Testis (tissue), 3 donors: ENCODE results near the gene ST6GAL1. TPM values are rescaled to one million over a fixed set of nuclear protein-coding genes. Genes with fewer than 3 reads are reported as not detected.

Source experiments
- DNase-seq: peaks from one replicate; pipeline ENCODE4 v3.0.0-alpha.2; 2019
- H3K27ac ChIP-seq, 2 donors: fragments of 200-600 bp; sonication (generic); one replicate each; pipeline ENCODE4 v1.5.1; 2019
- H3K27me3 ChIP-seq: fragments of 200-600 bp; sonication (generic); one replicate; pipeline ENCODE4 v1.5.1; 2019
- H3K36me3 ChIP-seq: fragments of 200-600 bp; sonication (generic); one replicate; pipeline ENCODE4 v1.5.1; 2017; ENCODE audit warnings: low read depth; ENCODE audit errors: missing control alignments
- H3K4me1 ChIP-seq: fragments of 200-600 bp; sonication (generic); one replicate; pipeline ENCODE4 v1.5.1; 2019
- H3K4me3 ChIP-seq, 2 donors: fragments of 200-600 bp; sonication (generic); one replicate each; pipeline ENCODE4 v1.5.1; 2017 to 2019
- H3K9me3 ChIP-seq: fragments of 200-600 bp; sonication (generic); one replicate; pipeline ENCODE4 v1.5.1; 2017
- POLR2A ChIP-seq: fragments of 450-650 bp; IDR thresholded peaks from one replicate; pipeline ENCODE4 v1.6.1; 2017; ENCODE audit warnings: antibody characterized with exemption, mild to moderate bottlenecking, moderate library complexity
- WGBS, 2 donors: methylation state at CpG; one replicate each; pipeline ENCODE4 v1.1.5; 2018; 5-methylcytosine and 5-hydroxymethylcytosine counted together
- intact Hi-C: fragments of 100-400 bp; cut with DNase I; formaldehyde crosslinking; loops from one replicate; pipeline ENCODE4 v1.15.1; 2023; ENCODE audit warnings: low total_unique reads
- polyA plus RNA-seq: library from polyadenylated mRNA; stranded (reverse); fragments of 350-450 nt; fragmentation: Illumina TruSeq; extraction: RNeasy Lipid Tissue Mini Kit (QIAGEN cat#74804); gene quantifications from one replicate; pipeline ENCODE4 v1.2.3, GENCODE V29; 2014; ENCODE audit warnings: low read depth, low replicate concordance; ENCODE audit not compliant: insufficient read depth
- total RNA-seq, 2 donors: library from RNA; depleted of rRNA; stranded (reverse); fragments of >200 nt; gene quantifications; one replicate each; pipeline ENCODE4 v1.2.3, GENCODE V29; 2016
- TF ChIP-seq, protein P1 (sequence below), 3 experiments: fragments of 450-650 bp in 2 of 3; fragments of 200-600 bp in 1 of 3; sonication (generic) in 1 of 3; IDR thresholded peaks; one replicate each; pipeline ENCODE4 v1.5.1; 2016 to 2019; ENCODE audit warnings: antibody characterized with exemption in 3 of 3, mild to moderate bottlenecking in 2 of 3, moderate library complexity in 1 of 3

The ST6GAL1 gene
- total and polyA plus RNA-seq, 3 donors from 2014 or later, result 12.8 to 26.3 (median 16.9) TPM

DNA sequence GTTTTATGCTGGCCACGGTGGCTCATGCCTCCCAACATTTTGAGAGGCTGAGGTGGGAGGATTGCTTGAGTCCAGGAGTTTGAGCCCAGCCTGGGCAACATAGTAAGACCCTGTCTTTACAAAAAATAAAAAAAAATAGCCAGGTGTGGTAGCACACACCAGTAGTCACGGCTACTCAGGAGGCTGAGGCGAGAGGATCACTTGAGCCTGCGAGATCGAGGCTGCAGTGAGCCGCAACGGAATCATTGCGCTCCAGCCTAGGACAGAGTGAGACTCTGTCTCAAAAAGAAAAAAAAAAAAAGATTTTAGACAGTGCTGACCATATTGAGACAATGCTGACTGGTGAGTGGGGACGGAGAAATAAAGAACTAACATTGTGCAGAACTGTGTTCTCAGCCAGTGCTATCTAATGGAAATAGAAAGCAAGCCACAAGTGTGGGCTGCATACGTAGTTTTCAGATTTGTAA lies 67.2 kb downstream of the ST6GAL1 start:
- H3K9me3 ChIP-seq, result no peaks in the 10 kb centered on the region
- TF ChIP-seq POLR2A, result no peak
- TF ChIP-seq, protein P1, sequence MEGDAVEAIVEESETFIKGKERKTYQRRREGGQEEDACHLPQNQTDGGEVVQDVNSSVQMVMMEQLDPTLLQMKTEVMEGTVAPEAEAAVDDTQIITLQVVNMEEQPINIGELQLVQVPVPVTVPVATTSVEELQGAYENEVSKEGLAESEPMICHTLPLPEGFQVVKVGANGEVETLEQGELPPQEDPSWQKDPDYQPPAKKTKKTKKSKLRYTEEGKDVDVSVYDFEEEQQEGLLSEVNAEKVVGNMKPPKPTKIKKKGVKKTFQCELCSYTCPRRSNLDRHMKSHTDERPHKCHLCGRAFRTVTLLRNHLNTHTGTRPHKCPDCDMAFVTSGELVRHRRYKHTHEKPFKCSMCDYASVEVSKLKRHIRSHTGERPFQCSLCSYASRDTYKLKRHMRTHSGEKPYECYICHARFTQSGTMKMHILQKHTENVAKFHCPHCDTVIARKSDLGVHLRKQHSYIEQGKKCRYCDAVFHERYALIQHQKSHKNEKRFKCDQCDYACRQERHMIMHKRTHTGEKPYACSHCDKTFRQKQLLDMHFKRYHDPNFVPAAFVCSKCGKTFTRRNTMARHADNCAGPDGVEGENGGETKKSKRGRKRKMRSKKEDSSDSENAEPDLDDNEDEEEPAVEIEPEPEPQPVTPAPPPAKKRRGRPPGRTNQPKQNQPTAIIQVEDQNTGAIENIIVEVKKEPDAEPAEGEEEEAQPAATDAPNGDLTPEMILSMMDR (IDR thresholded peaks at IDR 0.05), result no peak
- no peak overlapping the region for H3K4me3 ChIP-seq
- H3K4me1 ChIP-seq, result no peaks in the 10 kb centered on the region
- no peak for DNase-seq
- H3K27ac ChIP-seq, result no peak overlapping the region
- 90 to 94% methylated on average over 10 of the region's 10 CpGs for WGBS, 2 donors
- no peaks in the 10 kb centered on the region for H3K36me3 ChIP-seq
- no peaks in the 10 kb centered on the region for H3K27me3 ChIP-seq
- intact Hi-C loops, result no loop called here

DNA sequence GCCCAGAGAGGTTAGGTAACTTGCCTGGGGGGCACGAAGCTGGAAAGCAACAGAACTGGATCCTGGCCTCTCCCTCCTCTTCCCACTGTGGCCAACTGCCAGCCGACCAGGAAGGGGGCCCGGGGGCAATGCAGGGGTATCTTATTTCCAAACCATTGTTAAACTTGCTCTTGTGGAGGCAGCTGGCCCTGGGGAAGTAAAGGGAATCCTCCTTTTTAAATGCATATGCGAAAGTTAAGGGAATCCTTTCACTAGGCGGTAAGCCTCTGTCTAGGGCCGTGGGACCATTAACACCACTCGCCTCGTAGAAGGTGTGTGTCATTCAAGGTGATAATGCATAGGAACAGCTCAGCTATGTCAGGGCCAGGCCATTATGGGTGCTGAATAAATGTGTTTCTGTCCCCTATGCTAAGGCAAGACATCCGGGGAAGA lies 68.6 kb downstream of the ST6GAL1 start:
- no peaks in the 10 kb centered on the region for H3K36me3 ChIP-seq
- intact Hi-C loops, result no loop called here
- no peaks in the 10 kb centered on the region for H3K9me3 ChIP-seq
- no peaks in the 10 kb centered on the region for H3K27me3 ChIP-seq
- no peaks in the 10 kb centered on the region for H3K4me1 ChIP-seq
- TF ChIP-seq POLR2A, result no peak
- TF ChIP-seq, protein P1 (IDR thresholded peaks at IDR 0.05), result no peak
- no peak for DNase-seq
- H3K27ac ChIP-seq, result no peak overlapping the region
- H3K4me3 ChIP-seq, result no peak overlapping the region
- WGBS, 2 donors, result 80 to 86% methylated on average over 9 of the region's 9 CpGs

DNA sequence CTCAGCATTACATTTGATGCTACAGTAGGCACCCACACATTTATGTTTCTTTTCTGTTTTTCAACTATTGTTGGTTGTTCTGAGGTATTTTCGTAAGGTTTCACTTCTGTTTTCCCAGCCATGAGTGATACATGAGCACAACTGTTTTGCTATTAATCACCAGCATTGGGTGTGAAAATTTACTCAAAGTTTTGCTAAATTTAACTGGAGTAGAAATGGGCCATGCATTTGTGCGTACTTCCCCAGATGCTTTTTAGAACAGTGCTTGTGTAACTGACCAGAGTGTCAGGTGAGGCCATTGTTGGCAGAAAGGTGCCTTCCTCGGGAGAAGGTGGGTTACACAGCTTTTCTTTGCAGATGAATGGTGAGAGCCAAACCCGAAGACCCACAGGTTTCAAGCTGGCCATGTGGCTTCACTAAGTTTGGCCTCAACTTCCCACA lies 70.4 kb downstream of the ST6GAL1 start:
- intact Hi-C loops, result no loop called here
- no peak overlapping the region for H3K4me3 ChIP-seq
- no peaks in the 10 kb centered on the region for H3K4me1 ChIP-seq
- H3K27ac ChIP-seq, result no peak overlapping the region
- no peaks in the 10 kb centered on the region for H3K27me3 ChIP-seq
- WGBS, 2 donors, result 87 to 95% methylated on average over 4 of the region's 4 CpGs
- TF ChIP-seq POLR2A, result no peak
- TF ChIP-seq, protein P1 (IDR thresholded peaks at IDR 0.05), result no peak
- DNase-seq, result no peak
- H3K36me3 ChIP-seq, result no peaks in the 10 kb centered on the region
- no peaks in the 10 kb centered on the region for H3K9me3 ChIP-seq

DNA sequence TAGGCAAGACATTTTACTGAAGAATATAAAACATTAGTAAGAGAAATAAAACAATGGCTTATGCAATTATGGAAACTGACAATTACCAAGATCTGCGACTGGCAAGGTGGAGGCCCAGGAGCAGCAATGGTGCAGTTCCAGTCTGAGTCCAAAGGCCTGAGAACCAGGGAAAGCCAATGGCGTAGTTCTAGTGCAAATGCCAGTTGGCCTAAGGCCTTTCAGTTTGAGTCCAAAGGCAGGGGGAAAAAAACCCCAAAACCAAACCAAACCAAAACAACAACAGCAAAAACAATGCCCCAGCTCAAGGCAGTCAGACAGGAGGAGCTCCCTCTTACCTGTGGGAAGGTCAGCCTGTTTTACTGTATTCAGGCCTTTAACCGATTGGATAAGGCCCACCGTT lies 72.6 kb downstream of the ST6GAL1 start:
- Histone ChIP-seq H3K27me3 (no peaks in the 10 kb centered on the region), H3K4me1 (no peaks in the 10 kb centered on the region), H3K27ac (no peak overlapping the region), H3K4me3 (no peak overlapping the region), H3K36me3 (no peaks in the 10 kb centered on the region), H3K9me3 (no peaks in the 10 kb centered on the region)
- TF ChIP-seq, protein P1 (IDR thresholded peaks at IDR 0.05), result no peak
- no peak for TF ChIP-seq POLR2A
- intact Hi-C loops, result no loop called here
- DNase-seq, result no peak
- WGBS, 2 donors, result 94 to 96% methylated on average over 4 of the region's 4 CpGs

DNA sequence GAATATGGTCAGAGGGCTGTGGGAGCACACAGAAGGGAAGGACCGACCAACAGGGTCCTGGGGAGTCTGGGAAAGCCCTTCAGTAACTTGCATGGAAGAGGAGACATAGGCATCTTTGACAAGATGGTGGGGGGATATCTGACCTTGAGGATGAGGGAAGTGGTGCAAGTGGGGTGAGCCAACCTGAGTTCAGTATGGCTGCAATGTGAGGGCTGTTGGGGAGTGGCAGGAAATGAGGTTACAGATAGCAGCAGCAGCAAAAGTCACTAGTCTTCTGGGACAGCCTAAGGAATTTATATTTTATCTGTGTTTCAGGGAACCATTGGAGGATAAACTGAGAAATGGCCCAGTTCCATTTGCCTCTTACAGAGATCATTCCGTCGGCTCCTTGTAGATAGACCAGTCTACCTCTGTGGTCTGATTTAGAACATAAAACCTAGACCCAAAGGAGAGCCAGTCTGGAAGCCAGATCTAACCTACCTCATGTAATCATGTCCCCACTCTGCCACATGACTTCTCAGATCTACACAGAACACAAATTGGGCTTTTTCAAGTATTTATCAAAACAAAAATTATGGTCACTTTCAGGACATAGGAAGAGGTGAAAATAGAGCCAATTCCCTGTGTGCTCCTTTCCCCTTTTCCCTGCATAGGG lies 75.6 kb downstream of the ST6GAL1 start:
- no peak overlapping the region for H3K4me3 ChIP-seq
- no peaks in the 10 kb centered on the region for H3K27me3 ChIP-seq
- H3K36me3 ChIP-seq, result no peaks in the 10 kb centered on the region
- intact Hi-C loops, result no loop called here
- no peak overlapping the region for H3K27ac ChIP-seq
- TF ChIP-seq, protein P1 (IDR thresholded peaks at IDR 0.05), result no peak
- TF ChIP-seq POLR2A, result no peak
- no peaks in the 10 kb centered on the region for H3K4me1 ChIP-seq
- 76 to 77% methylated on average over 3 of the region's 3 CpGs for WGBS, 2 donors
- DNase-seq, result no peak
- H3K9me3 ChIP-seq, result no peaks in the 10 kb centered on the region
